ENCODE measurements around the gene SOAT2.

The SOAT2 gene

GRCh38 chr12:53069621-53070410 lies 33.5 kb upstream of the SOAT2 start:
- TF ChIP-seq EZH2 (IDR thresholded peaks at IDR 0.05; ENCODE audit: borderline replicate concordance, low read length): no peak
- TF ChIP-seq CTCF (IDR thresholded peaks at IDR 0.05; ENCODE audit: low read length): no peak
- Histone ChIP-seq H2AFZ (ENCODE audit: low read length) (no peak overlapping the region), H3K9me3 (ENCODE audit: low read length) (no peaks in the 10 kb centered on the region), H3F3A (ENCODE audit: insufficient read depth, low read length) (no peaks in the 10 kb centered on the region), H3K27me3 (ENCODE audit: insufficient read depth, low read length) (no peaks in the 10 kb centered on the region), H3K36me3 (ENCODE audit: insufficient read depth, low read length) (peaks cover 23% of the 10 kb centered on the region; the same call in 1 of the 2 replicates), H4K20me1 (ENCODE audit: insufficient read depth, low read length) (no peaks in the 10 kb centered on the region), H3K4me3 (ENCODE audit: low read depth, low read length, poor library complexity, severe bottlenecking) (no peak overlapping the region), H3K4me1 (ENCODE audit: insufficient read depth, low read length, severe bottlenecking) (peaks cover 5% of the 10 kb centered on the region), H3K4me2 (ENCODE audit: low read length) (no peak overlapping the region), H3K9me2 (ENCODE audit: low read depth, low read length) (no peaks in the 10 kb centered on the region), H3K27ac (ENCODE audit: low read depth, low read length, poor library complexity, severe bottlenecking) (no peak overlapping the region), H3K9ac (ENCODE audit: low read length) (no peak overlapping the region), H3K79me2 (ENCODE audit: insufficient read depth, low read length) (no peaks in the 10 kb centered on the region)

GRCh38 chr12:53070877-53071492 lies 32.3 kb upstream of the SOAT2 start:
- H3K9me3 ChIP-seq (ENCODE audit: low read length): no peaks in the 10 kb centered on the region
- TF ChIP-seq CTCF (IDR thresholded peaks at IDR 0.05; ENCODE audit: low read length): no peak
- TF ChIP-seq EZH2 (IDR thresholded peaks at IDR 0.05; ENCODE audit: borderline replicate concordance, low read length): no peak
- peaks cover 5% of the 10 kb centered on the region for H3K4me1 ChIP-seq (ENCODE audit: insufficient read depth, low read length, severe bottlenecking)
- no peak overlapping the region for H3K27ac ChIP-seq (ENCODE audit: low read depth, low read length, poor library complexity, severe bottlenecking)
- peaks cover 21% of the 10 kb centered on the region; the same call in 1 of the 2 replicates for H3K36me3 ChIP-seq (ENCODE audit: insufficient read depth, low read length)
- no peak overlapping the region for H3K4me3 ChIP-seq (ENCODE audit: low read depth, low read length, poor library complexity, severe bottlenecking)
- H3F3A ChIP-seq (ENCODE audit: insufficient read depth, low read length): no peaks in the 10 kb centered on the region
- no peaks in the 10 kb centered on the region for H3K27me3 ChIP-seq (ENCODE audit: insufficient read depth, low read length)
- H3K79me2 ChIP-seq (ENCODE audit: insufficient read depth, low read length): no peaks in the 10 kb centered on the region
- H2AFZ ChIP-seq (ENCODE audit: low read length): no peak overlapping the region
- no peaks in the 10 kb centered on the region for H4K20me1 ChIP-seq (ENCODE audit: insufficient read depth, low read length)
- H3K9ac ChIP-seq (ENCODE audit: low read length): no peak overlapping the region
- H3K9me2 ChIP-seq (ENCODE audit: low read depth, low read length): no peaks in the 10 kb centered on the region
- H3K4me2 ChIP-seq (ENCODE audit: low read length): no peak overlapping the region

- H3K27ac ChIP-seq (ENCODE audit: low read depth, low read length, poor library complexity, severe bottlenecking): no peak overlapping the region
- TF ChIP-seq CTCF (IDR thresholded peaks at IDR 0.05; ENCODE audit: low read length) (no peak), EZH2 (IDR thresholded peaks at IDR 0.05; ENCODE audit: borderline replicate concordance, low read length) (no peak)
- H3K4me2 ChIP-seq (ENCODE audit: low read length): no peak overlapping the region
These were observed 31.4 kb upstream of the SOAT2 start for GRCh38 chr12:53071591-53072551.

More at GRCh38 chr12:53071591-53072551, 31.4 kb upstream of the SOAT2 start:
- Histone ChIP-seq H3K9ac (ENCODE audit: low read length) (no peak overlapping the region), H3K4me1 (ENCODE audit: insufficient read depth, low read length, severe bottlenecking) (peaks cover 5% of the 10 kb centered on the region), H3K27me3 (ENCODE audit: insufficient read depth, low read length) (no peaks in the 10 kb centered on the region), H3K36me3 (ENCODE audit: insufficient read depth, low read length) (peaks cover 25% of the 10 kb centered on the region), H4K20me1 (ENCODE audit: insufficient read depth, low read length) (no peaks in the 10 kb centered on the region), H3K4me3 (ENCODE audit: low read depth, low read length, poor library complexity, severe bottlenecking) (no peak overlapping the region), H3F3A (ENCODE audit: insufficient read depth, low read length) (no peaks in the 10 kb centered on the region), H3K9me3 (ENCODE audit: low read length) (no peaks in the 10 kb centered on the region), H3K79me2 (ENCODE audit: insufficient read depth, low read length) (no peaks in the 10 kb centered on the region), H2AFZ (ENCODE audit: low read length) (no peak overlapping the region), H3K9me2 (ENCODE audit: low read depth, low read length) (no peaks in the 10 kb centered on the region)
